GF-D8 (cell line): Measurements from ENCODE around the gene ZNF575.

Experiments used
- DNase-seq: peaks from one replicate; lab custom pipeline; 2025; lab: John Stamatoyannopoulos, UW

Gene ZNF575

DNA sequence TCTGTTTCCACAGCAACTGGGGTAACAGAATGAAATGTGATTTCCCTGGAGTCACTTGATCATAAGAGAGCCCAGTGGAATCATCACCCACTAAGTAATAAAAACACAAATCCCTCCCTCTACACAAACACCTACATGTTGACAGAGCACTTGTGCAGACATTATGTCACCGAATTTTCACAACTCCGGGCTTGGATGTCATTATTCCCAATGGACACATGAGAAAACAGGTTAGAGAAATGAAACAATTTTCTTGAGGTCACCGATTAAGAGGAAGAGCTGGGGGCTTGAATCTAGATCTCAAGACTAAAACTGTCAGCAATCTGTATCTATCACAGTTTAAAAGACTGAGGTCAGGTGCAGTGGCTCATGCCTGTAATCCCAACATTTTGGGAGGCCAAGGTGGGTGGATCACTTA lies 39.2 kb downstream of the ZNF575 start:
- no peak for DNase-seq

DNA sequence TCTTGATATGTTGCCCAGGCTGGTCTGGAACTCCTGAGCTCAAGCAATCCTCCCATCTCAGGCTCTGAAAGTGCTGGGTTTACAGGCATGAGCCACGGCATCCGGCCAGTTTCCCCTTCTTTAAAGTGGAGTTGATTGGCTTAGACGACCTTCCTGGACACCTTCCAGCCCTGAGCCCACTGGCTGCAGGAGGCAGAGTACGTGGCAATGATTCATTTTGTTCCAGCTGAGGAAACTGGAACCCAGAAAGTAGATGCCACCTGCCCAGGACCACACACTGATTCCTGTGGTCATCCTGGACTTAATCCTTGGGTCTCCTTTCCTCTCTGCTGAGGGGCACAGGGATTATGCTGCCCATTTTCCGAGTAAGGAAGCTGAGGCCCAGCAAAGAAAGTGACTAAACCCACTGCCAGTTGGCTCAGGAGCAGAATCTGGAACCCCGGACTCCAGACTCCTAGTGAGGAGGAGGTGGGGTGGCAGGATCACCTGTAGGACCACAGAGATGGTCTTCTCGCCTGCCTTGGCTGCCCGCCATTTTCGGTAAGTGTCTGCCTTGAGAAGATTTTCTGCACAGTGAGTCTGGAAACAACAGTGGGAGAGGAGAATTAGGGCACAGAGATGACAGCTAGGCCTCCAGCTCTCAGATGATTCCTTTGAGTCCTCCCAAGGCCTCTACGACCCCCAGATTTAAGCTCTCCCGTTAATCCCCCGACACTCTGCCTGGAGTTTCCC lies 41.6 kb downstream of the ZNF575 start:
- no peak for DNase-seq

DNA sequence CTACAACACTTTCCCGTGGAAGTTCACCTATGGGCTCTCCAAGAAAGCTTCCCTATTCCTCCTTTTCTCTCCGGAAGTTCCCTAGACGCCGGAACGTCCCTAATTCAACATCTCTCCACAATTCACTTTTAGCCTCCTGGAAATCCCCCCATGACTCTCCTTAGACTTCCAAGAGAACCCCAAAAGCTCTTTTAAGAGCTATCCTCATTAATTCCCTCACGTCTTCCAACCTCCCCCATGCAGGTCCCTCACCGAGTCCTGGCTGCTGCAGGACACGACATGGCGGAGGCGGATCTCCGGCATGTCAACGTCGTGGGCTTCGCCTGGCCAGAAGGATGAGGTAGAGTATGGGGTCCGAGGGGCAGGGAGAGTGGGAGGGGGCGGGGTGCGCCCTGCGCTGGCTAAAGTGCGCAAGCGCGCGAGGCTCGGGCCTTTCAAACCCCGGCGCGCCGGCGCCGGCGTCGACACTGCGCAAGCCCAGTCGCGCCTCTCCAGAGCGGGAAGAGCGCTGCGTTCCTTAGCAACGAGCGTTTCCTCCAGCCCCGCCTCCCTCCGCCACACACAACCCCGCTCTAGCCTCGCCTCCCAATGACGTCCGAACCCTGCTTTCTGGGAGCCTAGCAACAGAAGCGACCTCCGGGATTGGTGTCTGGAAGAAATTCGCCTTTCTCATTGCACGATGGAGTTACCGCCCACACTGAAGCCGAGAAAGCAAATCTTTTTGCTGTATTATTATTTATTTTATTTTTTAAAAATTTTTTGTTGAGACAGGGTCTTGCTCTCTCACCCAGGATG lies 42.4 kb downstream of the ZNF575 start, which contains the start of the genes PINLYP and XRCC1:
PINLYP (plus strand) TSS at position 646 of the 795 bp plus-strand sequence. CDS start 1,391 bp downstream, outside the sequence.
XRCC1 (minus strand) TSS at position 372 of the 795 bp plus-strand sequence; CDS start at position 303, 69 bp downstream.
- peak; percentile 94 for DNase-seq

DNA sequence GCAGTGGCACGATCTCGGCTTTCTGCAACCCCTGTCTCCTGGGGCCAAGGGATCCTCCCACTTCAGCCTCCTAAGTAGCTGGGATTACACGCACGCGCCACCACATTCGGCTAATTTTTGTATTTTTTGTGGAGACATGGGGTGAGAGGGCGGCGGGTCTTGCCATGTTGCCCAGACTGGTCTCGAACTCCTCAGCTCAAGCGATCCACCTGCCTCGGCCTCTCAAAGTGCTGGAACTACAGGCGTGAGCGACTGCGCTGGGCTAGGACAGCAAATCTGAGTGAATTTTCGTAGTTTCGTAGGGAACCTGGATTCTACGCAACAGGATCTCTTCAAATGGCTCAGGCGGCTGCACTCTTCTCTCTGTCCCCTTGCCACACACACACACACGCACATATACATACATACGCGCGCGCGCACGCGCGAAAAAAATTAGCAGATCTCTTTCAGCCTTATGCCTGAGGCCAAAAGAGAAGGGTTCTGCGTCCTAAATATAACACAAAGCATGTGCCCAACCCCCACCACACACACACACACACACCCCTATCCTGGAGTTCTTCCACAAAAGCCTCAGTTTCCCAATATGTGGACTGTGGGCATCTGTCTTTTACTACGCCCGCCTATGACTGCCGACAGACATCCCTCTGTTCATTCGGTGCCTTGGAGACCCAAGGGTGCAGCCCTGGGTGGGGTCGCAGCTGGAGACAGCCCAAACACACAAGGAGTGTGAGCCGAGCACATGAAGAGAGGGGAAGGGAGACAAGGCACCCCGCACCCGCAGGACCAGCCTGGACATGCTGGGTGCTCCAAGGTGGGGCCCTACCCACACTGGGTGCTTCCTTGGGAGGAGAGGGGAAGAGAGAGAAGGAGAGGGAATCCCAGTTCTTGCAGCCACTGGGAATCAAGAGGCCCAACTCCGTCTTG lies 43.2 kb downstream of the ZNF575 start:
- no peak for DNase-seq

- DNase-seq: no peak
These were observed 45.8 kb downstream of the ZNF575 start for GRCh38 chr19:43578787-43579186.

DNA sequence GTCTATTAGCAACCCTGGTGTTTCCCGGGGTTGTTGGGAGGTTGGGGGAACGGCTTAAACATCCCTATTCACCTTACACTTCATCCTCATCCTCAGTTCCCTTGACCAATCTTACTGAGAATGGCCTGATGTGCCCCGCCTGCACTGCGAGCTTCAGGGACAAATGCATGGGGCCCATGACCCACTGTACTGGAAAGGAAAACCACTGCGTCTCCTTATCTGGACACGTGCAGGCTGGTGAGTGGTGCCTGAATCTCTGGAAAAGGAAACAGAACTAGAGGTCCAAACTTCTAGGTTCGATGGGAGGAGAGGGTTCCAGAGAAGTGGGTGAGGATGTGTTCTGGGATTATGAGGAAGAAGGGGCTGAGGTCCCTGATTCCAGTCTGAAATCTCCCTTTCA lies 48.5 kb downstream of the ZNF575 start:
- DNase-seq: no peak

- DNase-seq: no peak
These were observed 49.5 kb downstream of the ZNF575 start for GRCh38 chr19:43582495-43582894.

GRCh38 chr19:43584484-43584883 lies 51.5 kb downstream of the ZNF575 start:
- no peak for DNase-seq
